ENCODE data around the gene ECEL1. TPM values are rescaled to one million over a fixed set of nuclear protein-coding genes. Genes with fewer than 3 reads are reported as not detected.

ECEL1 gene
- total and polyA plus RNA-seq, 4 donors = 0.09 to 0.35 (median 0.23) TPM

DNA sequence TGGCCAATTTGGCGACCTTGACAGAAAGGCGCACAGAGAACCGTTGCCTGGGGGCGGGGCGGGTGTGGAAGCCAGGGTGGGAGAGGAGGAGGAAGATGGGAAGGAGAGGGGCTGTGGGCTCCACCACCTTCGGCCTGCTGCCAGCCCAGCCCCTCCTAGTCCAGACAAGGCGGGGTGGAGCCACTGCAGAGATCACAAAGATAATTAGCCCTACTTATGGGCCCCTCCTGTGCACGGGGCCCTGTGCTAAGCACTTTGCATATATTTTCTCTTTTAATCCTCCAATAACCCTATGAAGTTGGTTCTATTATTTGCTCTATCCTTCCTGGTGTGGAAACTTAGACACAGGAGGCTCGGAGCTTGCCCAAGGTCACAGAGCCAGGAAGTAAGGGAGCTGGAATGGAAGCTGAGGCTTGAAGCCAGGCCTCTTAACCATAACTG is 13.7 kb upstream of the ECEL1 start:
- DNase-seq (no peak), ATAC-seq (ENCODE audit: insufficient read depth, low FRiP score) (no peak)
- H3K36me3 ChIP-seq (ENCODE audit: control insufficient read depth in 4 of 4, insufficient read depth in 4 of 4, low read length in 4 of 4) = no peaks in the 10 kb centered on the region
- peaks cover 0 to 8% (median 0%) of the 10 kb centered on the region in 5 donors for H3K4me1 ChIP-seq (ENCODE audit: control insufficient read depth in 5 of 5, insufficient read depth in 5 of 5, low read length in 5 of 5)
- H3K27ac ChIP-seq (ENCODE audit: low read depth in 1 of 2, low read length in 1 of 2) = no peak overlapping the region
- H3K9me3 ChIP-seq (ENCODE audit: control insufficient read depth in 4 of 4, insufficient read depth in 3 of 4, low read length in 3 of 4) = peaks cover 0 to 4% (median 0%) of the 10 kb centered on the region in 4 donors
- no peak overlapping the region for H3K4me3 ChIP-seq
- H3K9ac ChIP-seq (ENCODE audit: insufficient read depth in 1 of 2, low read length in 2 of 2) = no peak overlapping the region
- peaks cover 0 to 42% (median 26%) of the 10 kb centered on the region in 3 donors for H3K27me3 ChIP-seq (ENCODE audit: control insufficient read depth in 3 of 3, insufficient read depth in 3 of 3, low read length in 2 of 3)
- TF ChIP-seq, protein P1, sequence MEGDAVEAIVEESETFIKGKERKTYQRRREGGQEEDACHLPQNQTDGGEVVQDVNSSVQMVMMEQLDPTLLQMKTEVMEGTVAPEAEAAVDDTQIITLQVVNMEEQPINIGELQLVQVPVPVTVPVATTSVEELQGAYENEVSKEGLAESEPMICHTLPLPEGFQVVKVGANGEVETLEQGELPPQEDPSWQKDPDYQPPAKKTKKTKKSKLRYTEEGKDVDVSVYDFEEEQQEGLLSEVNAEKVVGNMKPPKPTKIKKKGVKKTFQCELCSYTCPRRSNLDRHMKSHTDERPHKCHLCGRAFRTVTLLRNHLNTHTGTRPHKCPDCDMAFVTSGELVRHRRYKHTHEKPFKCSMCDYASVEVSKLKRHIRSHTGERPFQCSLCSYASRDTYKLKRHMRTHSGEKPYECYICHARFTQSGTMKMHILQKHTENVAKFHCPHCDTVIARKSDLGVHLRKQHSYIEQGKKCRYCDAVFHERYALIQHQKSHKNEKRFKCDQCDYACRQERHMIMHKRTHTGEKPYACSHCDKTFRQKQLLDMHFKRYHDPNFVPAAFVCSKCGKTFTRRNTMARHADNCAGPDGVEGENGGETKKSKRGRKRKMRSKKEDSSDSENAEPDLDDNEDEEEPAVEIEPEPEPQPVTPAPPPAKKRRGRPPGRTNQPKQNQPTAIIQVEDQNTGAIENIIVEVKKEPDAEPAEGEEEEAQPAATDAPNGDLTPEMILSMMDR (IDR thresholded peaks at IDR 0.05; ENCODE audit: control extremely low read depth, extremely low read depth) = no peak
- WGBS, 2 donors = 79 to 83% methylated on average over 9 of the region's 9 CpGs

DNA sequence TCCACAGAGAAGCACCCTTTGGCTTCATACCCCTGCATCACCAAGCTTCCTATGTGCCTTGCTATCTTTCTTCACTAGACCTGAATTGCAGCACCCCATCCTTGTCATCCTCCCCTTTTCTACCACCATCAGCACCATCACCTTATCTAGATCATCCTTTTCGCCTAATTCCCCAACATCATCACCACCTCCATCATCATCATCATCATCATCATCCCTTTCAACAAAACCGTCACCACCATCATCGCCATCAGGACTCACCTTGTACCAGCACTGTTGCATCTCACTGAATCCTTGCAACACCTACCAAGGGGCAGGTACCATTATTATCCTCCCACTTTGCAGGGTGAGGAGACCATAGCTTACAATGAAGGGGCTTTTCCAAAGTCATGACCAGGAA is 10.8 kb upstream of the ECEL1 start:
- WGBS, 2 donors = 88 to 99% methylated on average over 3 of the region's 3 CpGs
- TF ChIP-seq, protein P1 (IDR thresholded peaks at IDR 0.05; ENCODE audit: control extremely low read depth, extremely low read depth) = no peak

DNA sequence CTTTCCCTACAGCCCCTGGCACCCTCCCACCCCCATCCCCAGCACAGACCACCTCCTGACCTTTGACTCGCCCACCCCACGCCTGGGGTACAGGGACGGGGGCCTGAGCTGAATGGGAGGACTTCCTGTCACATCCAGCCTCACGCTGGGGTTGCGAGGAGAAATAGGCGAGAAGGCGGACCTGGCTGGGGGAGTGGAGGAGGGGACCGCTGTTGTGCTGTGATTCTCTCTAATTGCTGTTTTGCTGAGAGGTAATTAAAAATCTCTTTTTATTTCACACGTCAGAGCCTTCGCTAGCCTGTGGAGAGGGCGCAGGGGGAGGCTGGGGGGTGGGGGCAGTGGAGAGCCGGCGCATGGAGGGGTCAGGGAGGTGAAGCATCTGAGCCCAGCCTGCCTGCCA is 9.7 kb upstream of the ECEL1 start:
- Histone ChIP-seq H3K4me3 (no peak overlapping the region), H3K9ac (ENCODE audit: insufficient read depth in 1 of 2, low read length in 2 of 2) (no peak overlapping the region), H3K9me3 (ENCODE audit: control insufficient read depth in 4 of 4, insufficient read depth in 3 of 4, low read length in 3 of 4) (no peaks in the 10 kb centered on the region), H3K4me1 (ENCODE audit: control insufficient read depth in 5 of 5, insufficient read depth in 5 of 5, low read length in 5 of 5) (no peaks in the 10 kb centered on the region), H3K27me3 (ENCODE audit: control insufficient read depth in 3 of 3, insufficient read depth in 3 of 3, low read length in 2 of 3) (peaks cover 0 to 9% (median 2%) of the 10 kb centered on the region in 3 donors), H3K36me3 (ENCODE audit: control insufficient read depth in 4 of 4, insufficient read depth in 4 of 4, low read length in 4 of 4) (no peaks in the 10 kb centered on the region), H3K27ac (ENCODE audit: low read depth in 1 of 2, low read length in 1 of 2) (no peak overlapping the region)
- WGBS, 2 donors = 72 to 80% methylated on average over 13 of the region's 13 CpGs
- no peak for DNase-seq
- ATAC-seq (ENCODE audit: insufficient read depth, low FRiP score) = no peak
- TF ChIP-seq, protein P1 (IDR thresholded peaks at IDR 0.05; ENCODE audit: control extremely low read depth, extremely low read depth) = no peak

More for the DNA sequence above, 10.8 kb upstream of the ECEL1 start:
- ATAC-seq (ENCODE audit: insufficient read depth, low FRiP score) (no peak), DNase-seq (no peak)
- Histone ChIP-seq H3K27ac (ENCODE audit: low read depth in 1 of 2, low read length in 1 of 2) (no peak overlapping the region), H3K4me3 (no peak overlapping the region), H3K9ac (ENCODE audit: insufficient read depth in 1 of 2, low read length in 2 of 2) (no peak overlapping the region), H3K36me3 (ENCODE audit: control insufficient read depth in 4 of 4, insufficient read depth in 4 of 4, low read length in 4 of 4) (no peaks in the 10 kb centered on the region), H3K4me1 (ENCODE audit: control insufficient read depth in 5 of 5, insufficient read depth in 5 of 5, low read length in 5 of 5) (peaks cover 0 to 4% (median 0%) of the 10 kb centered on the region in 5 donors), H3K27me3 (ENCODE audit: control insufficient read depth in 3 of 3, insufficient read depth in 3 of 3, low read length in 2 of 3) (peaks cover 0 to 13% (median 5%) of the 10 kb centered on the region in 3 donors), H3K9me3 (ENCODE audit: control insufficient read depth in 4 of 4, insufficient read depth in 3 of 4, low read length in 3 of 4) (peaks cover 0 to 2% (median 0%) of the 10 kb centered on the region in 4 donors)
